Testis (tissue), 2 donors: ENCODE measurements around the gene TNFRSF4.

Source experiments
- POLR2A ChIP-seq: fragments of 450-650 bp; IDR thresholded peaks from one replicate; pipeline ENCODE4 v1.6.1; 2017; ENCODE audit warnings: antibody characterized with exemption, mild to moderate bottlenecking, moderate library complexity
- TF ChIP-seq, protein P1 (sequence below), 3 experiments: fragments of 450-650 bp in 2 of 3; fragments of 200-600 bp in 1 of 3; sonication (generic) in 1 of 3; IDR thresholded peaks; one replicate each; pipeline ENCODE4 v1.5.1; 2016 to 2019; ENCODE audit warnings: antibody characterized with exemption in 3 of 3, mild to moderate bottlenecking in 2 of 3, moderate library complexity in 1 of 3

GRCh38 chr1:1168451-1169411 lies 45.2 kb downstream of the TNFRSF4 start:
- TF ChIP-seq, protein P1, sequence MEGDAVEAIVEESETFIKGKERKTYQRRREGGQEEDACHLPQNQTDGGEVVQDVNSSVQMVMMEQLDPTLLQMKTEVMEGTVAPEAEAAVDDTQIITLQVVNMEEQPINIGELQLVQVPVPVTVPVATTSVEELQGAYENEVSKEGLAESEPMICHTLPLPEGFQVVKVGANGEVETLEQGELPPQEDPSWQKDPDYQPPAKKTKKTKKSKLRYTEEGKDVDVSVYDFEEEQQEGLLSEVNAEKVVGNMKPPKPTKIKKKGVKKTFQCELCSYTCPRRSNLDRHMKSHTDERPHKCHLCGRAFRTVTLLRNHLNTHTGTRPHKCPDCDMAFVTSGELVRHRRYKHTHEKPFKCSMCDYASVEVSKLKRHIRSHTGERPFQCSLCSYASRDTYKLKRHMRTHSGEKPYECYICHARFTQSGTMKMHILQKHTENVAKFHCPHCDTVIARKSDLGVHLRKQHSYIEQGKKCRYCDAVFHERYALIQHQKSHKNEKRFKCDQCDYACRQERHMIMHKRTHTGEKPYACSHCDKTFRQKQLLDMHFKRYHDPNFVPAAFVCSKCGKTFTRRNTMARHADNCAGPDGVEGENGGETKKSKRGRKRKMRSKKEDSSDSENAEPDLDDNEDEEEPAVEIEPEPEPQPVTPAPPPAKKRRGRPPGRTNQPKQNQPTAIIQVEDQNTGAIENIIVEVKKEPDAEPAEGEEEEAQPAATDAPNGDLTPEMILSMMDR (IDR thresholded peaks at IDR 0.05) = no peak
- no peak for TF ChIP-seq POLR2A
